NB4 (cell line): ENCODE data around the gene DIS3L2.

Experiments
- DNase-seq: peaks from one replicate; pipeline ENCODE4 v3.0.0; 2010; ENCODE audit warnings: low read depth
- H3K4me3 ChIP-seq: one replicate; pipeline ENCODE4 v1.5.1; 2011; ENCODE audit warnings: mild to moderate bottlenecking, low read depth, low read length, moderate library complexity
- MAX ChIP-seq: IDR thresholded peaks from 2 replicates; pipeline ENCODE4 v1.6.1; 2011; ENCODE audit warnings: low read depth, low read length
- MYC ChIP-seq: IDR thresholded peaks from 2 replicates; pipeline ENCODE4 v1.6.1; 2011; ENCODE audit warnings: low read depth, low read length
- POLR2A ChIP-seq: IDR thresholded peaks from 2 replicates; pipeline ENCODE4 v1.6.1; 2011; ENCODE audit warnings: mild to moderate bottlenecking; ENCODE audit not compliant: insufficient read length; ENCODE audit errors: extremely low read depth
- TF ChIP-seq, protein P1 (sequence below): IDR thresholded peaks from one replicate; pipeline ENCODE4 v1.5.1; 2012; ENCODE audit warnings: low read depth, low read length

DIS3L2 gene, protein sequence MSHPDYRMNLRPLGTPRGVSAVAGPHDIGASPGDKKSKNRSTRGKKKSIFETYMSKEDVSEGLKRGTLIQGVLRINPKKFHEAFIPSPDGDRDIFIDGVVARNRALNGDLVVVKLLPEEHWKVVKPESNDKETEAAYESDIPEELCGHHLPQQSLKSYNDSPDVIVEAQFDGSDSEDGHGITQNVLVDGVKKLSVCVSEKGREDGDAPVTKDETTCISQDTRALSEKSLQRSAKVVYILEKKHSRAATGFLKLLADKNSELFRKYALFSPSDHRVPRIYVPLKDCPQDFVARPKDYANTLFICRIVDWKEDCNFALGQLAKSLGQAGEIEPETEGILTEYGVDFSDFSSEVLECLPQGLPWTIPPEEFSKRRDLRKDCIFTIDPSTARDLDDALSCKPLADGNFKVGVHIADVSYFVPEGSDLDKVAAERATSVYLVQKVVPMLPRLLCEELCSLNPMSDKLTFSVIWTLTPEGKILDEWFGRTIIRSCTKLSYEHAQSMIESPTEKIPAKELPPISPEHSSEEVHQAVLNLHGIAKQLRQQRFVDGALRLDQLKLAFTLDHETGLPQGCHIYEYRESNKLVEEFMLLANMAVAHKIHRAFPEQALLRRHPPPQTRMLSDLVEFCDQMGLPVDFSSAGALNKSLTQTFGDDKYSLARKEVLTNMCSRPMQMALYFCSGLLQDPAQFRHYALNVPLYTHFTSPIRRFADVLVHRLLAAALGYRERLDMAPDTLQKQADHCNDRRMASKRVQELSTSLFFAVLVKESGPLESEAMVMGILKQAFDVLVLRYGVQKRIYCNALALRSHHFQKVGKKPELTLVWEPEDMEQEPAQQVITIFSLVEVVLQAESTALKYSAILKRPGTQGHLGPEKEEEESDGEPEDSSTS

DNA sequence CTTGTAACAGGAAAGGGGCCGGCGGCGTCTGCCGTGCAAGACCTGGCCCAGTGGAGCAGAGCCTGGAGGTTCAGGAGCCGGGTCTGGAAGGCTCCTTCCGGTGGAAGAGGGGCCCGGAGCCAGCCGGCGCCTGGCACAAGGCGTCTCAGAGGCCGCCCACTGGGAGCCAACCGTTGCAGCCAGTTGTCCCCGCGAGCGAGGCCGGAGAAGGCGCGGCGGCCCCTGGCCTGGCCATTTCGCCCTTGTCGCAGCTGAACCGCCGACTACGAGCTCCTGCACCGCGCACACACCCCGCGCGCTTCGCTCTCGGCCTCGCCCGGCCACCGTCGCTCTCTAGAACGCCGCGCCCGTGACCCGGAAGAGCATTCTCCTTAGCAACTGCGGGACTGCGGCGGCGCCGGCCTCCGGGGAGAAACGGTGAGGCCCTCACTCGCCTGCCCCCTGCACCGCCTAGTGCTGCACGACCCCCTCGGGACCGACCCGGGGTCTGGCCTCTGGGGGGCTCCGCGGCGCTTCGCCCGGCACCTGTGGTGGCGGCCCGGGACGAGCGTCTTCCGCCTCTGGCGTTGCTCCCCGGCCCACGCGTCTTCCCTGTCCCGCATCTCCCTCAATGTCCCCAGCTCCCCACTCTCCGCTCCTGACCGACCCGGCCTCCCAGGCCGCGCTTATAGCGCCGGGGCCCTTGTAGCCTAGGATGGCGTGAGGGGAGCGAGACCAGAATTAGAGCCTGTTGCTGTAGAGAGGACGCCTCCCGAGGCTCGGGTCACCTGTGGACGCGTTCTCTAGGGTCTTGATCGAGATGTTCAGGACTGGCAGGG is at the start of gene DIS3L2:
TSS of gene DIS3L2 (plus strand) at position 365 of the 818 bp plus-strand sequence. CDS start 53,215 bp downstream, outside the sequence.
- H3K4me3 ChIP-seq, result peak within 1 kb of the TSS; percentile 95
- peak; percentile 50; the same call in 1 of the 2 replicates for TF ChIP-seq MAX
- TF ChIP-seq, protein P1, sequence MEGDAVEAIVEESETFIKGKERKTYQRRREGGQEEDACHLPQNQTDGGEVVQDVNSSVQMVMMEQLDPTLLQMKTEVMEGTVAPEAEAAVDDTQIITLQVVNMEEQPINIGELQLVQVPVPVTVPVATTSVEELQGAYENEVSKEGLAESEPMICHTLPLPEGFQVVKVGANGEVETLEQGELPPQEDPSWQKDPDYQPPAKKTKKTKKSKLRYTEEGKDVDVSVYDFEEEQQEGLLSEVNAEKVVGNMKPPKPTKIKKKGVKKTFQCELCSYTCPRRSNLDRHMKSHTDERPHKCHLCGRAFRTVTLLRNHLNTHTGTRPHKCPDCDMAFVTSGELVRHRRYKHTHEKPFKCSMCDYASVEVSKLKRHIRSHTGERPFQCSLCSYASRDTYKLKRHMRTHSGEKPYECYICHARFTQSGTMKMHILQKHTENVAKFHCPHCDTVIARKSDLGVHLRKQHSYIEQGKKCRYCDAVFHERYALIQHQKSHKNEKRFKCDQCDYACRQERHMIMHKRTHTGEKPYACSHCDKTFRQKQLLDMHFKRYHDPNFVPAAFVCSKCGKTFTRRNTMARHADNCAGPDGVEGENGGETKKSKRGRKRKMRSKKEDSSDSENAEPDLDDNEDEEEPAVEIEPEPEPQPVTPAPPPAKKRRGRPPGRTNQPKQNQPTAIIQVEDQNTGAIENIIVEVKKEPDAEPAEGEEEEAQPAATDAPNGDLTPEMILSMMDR, result no peak
- TF ChIP-seq POLR2A, result peak; percentile 47
- peak; percentile 62 for TF ChIP-seq MYC
- DNase-seq, result peak; percentile 93

GRCh38 chr2:231914077-231914690 is 47.3 kb upstream of the DIS3L2 start:
- H3K4me3 ChIP-seq, result no peak overlapping the region
- TF ChIP-seq, protein P1, result no peak
- TF ChIP-seq POLR2A (no peak), MAX (no peak), MYC (no peak)
- no peak for DNase-seq

DNA sequence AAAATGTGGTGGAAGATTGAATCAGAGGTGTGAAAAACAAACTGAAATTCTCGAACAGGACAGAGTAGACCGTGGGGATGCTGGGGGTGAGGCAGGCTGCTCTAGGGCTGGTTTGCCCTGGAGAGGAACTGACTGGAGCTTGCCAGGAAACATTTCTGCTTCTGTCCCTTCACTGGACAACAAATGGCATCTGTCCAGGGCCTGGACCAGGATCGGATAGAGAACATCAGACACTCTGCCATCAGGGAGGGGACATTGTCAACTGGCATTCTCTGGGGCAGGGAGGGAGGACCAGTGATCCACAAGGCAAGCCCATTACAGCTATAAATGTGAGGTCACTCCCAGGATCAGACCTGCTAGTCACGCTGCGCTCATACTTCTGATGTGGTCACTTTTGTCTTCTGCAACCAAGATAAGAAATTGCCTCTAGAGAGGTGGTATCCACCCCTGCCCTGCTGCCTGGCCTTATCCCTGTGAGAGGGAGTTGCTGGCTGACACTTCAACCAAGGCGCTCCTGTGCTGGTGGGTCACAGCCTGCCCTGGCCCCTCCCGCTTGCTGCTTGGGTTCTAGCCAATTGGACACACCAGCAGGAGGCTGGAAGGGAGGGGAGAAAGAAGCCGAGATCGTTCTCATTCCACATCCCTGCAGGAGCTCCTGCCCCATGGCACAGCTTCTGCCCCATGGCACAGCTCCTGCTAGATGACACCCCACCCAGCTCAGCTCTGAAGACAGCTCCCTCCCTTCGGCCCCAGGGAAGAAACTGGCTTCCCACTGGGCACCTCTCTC is 44.0 kb upstream of the DIS3L2 start:
- TF ChIP-seq MYC (no peak), POLR2A (no peak), MAX (no peak)
- TF ChIP-seq, protein P1, result no peak
- no peak overlapping the region for H3K4me3 ChIP-seq
- DNase-seq, result no peak

DNA sequence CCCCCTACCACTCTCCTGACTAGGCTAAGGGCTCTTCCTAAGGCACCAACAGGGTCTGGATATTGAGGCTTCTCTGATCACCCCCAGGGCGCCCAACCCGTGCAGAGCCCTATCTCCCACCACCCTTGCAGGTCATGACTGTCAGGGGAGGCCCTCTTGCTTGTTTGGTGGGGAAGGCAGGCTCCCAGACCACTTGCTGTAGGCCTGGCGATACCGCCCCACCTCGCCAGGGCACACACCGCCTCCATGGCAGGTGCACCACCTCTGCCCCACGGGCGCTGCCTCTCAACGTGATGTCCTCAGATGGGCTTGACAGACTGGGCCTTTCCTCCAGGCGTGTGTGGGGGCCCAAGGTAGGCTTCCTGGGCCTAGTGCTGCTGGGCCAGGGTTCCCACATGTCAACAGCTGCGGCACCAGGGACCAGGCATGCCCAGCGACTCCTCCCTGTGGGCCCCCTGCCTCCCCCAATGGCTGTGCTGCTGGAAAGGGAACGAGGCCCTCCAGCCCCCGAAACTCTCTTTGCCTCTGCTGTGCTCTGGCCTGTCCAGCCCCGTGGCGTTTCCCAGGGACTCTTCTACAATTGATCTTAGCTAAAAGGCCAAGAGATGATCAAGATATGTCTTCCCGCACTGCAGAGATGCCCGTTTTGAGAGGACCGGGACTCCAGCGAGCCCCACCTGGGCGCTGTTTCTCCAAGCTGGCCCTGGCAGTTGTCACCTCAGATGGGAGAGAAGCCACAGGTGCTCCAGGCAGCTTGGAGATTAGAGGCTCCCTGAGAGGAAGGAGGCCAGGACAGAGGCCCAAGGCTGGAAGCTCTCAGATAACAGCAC is 42.8 kb upstream of the DIS3L2 start:
- H3K4me3 ChIP-seq, result no peak overlapping the region
- no peak for DNase-seq
- TF ChIP-seq MYC (no peak), POLR2A (no peak), MAX (no peak)
- TF ChIP-seq, protein P1, result no peak
